ENCODE data around the gene H2AZ2.
"Not testable (repeated sequence)": the region's sequence is repeated elsewhere in the genome, so short reads cannot be mapped to it uniquely, and the experiment has no call there.

Gene H2AZ2

GRCh38 chr7:44847920-44848634 lies at the start of gene H2AZ2:
Gene H2AZ2, minus strand, starts transcription at chr7:44848087. Its CDS starts 116 bp downstream, at chr7:44847971.
- peak; percentile 100 for DNase-seq

- peak; percentile 68 for DNase-seq
These were observed 49.4 kb upstream of the H2AZ2 start for GRCh38 chr7:44897309-44897708.

GRCh38 chr7:44894888-44895580 lies 47.1 kb upstream of the H2AZ2 start:
- no peak for DNase-seq

- DNase-seq: no peak
These were observed 45.9 kb upstream of the H2AZ2 start for GRCh38 chr7:44893710-44894234.

- no peak for DNase-seq
These were observed 43.9 kb upstream of the H2AZ2 start for GRCh38 chr7:44891791-44892190.

GRCh38 chr7:44891372-44891771 lies 43.5 kb upstream of the H2AZ2 start:
- DNase-seq: no peak

GRCh38 chr7:44889086-44889781 lies 41.3 kb upstream of the H2AZ2 start:
- DNase-seq: no peak

GRCh38 chr7:44887293-44887692 lies 39.4 kb upstream of the H2AZ2 start:
- DNase-seq: no peak

GRCh38 chr7:44885394-44886317 lies 37.8 kb upstream of the H2AZ2 start, which contains the start of gene PURB:
Gene PURB, minus strand, starts transcription at chr7:44885530. Its CDS starts 182 bp downstream, at chr7:44885348.
- peak; percentile 99 for DNase-seq

- peak; percentile 78 for DNase-seq
These were observed 36.9 kb upstream of the H2AZ2 start for GRCh38 chr7:44884621-44885393.

- peak; percentile 11 for DNase-seq
These were observed 36.2 kb upstream of the H2AZ2 start for GRCh38 chr7:44883961-44884620.

GRCh38 chr7:44882899-44883298 lies 35.0 kb upstream of the H2AZ2 start:
- DNase-seq: peak; percentile 35

- peak; percentile 93 for DNase-seq
These were observed 33.7 kb upstream of the H2AZ2 start for GRCh38 chr7:44881610-44882009.

- no peak for DNase-seq
These were observed 33.2 kb upstream of the H2AZ2 start for GRCh38 chr7:44881066-44881600.

GRCh38 chr7:44880317-44881018 lies 32.6 kb upstream of the H2AZ2 start:
- DNase-seq: no peak

- no peak for DNase-seq
These were observed 28.5 kb upstream of the H2AZ2 start for GRCh38 chr7:44876393-44876792.

- no peak for DNase-seq
These were observed 27.4 kb upstream of the H2AZ2 start for GRCh38 chr7:44875241-44875640.

GRCh38 chr7:44872787-44873186 lies 24.9 kb upstream of the H2AZ2 start:
- no peak for DNase-seq

- DNase-seq: not testable (repeated sequence)
These were observed 24.0 kb upstream of the H2AZ2 start for GRCh38 chr7:44871918-44872317.

- not testable (repeated sequence) for DNase-seq
These were observed 22.9 kb upstream of the H2AZ2 start for GRCh38 chr7:44870780-44871179.
